Small intestine (tissue), 7 donors: ENCODE results near the gene HAP1. TPM values are rescaled to one million over a fixed set of nuclear protein-coding genes. Genes with fewer than 3 reads are reported as not detected.
A peak's percentile ranks its signal among the peaks of the same experiment; 100 is the strongest.

Source experiments
- DNase-seq, 2 donors: peaks; one replicate each; pipeline versions ENCODE4 v3.0.0 to v3.0.0-alpha.2; 2013
- FAIRE-seq: peaks from 2 replicates; lab custom pipeline; 2012; peaks lifted over from hg19 to GRCh38; lab: Jason Lieb, UNC
- H3K27ac ChIP-seq, 3 donors: one replicate each; pipeline ENCODE4 v1.5.1; 2013; ENCODE audit warnings: low read length in 2 of 3, mild to moderate bottlenecking in 2 of 3, control low read depth in 1 of 3, inconsistent platforms in 1 of 3, low read depth in 1 of 3, moderate library complexity in 1 of 3
- H3K27me3 ChIP-seq, 3 donors: one replicate each; pipeline ENCODE4 v1.6.1; 2013; ENCODE audit warnings: low read length in 3 of 3, inconsistent platforms in 1 of 3; ENCODE audit not compliant: control insufficient read depth in 3 of 3, insufficient read depth in 3 of 3
- H3K36me3 ChIP-seq, 3 donors: one replicate each; pipeline ENCODE4 v1.6.1; 2013; ENCODE audit warnings: low read length in 3 of 3, inconsistent platforms in 1 of 3, low read depth in 1 of 3, mild to moderate bottlenecking in 1 of 3, moderate library complexity in 1 of 3; ENCODE audit not compliant: control insufficient read depth in 3 of 3, insufficient read depth in 2 of 3
- H3K4me1 ChIP-seq, 3 donors: one replicate each; pipeline ENCODE4 v1.6.1; 2013; ENCODE audit warnings: low read length in 2 of 3, inconsistent platforms in 1 of 3, low read depth in 1 of 3, mild to moderate bottlenecking in 1 of 3, moderate library complexity in 1 of 3; ENCODE audit not compliant: control insufficient read depth in 3 of 3, insufficient read depth in 2 of 3
- H3K4me3 ChIP-seq, 3 donors: one replicate each; pipeline ENCODE4 v1.5.1; 2013; ENCODE audit warnings: low read length in 3 of 3, control low read depth in 1 of 3, inconsistent platforms in 1 of 3, low read depth in 1 of 3, mild to moderate bottlenecking in 1 of 3, moderate library complexity in 1 of 3
- H3K9me3 ChIP-seq, 2 donors: one replicate each; pipeline ENCODE4 v1.6.1; 2013; ENCODE audit warnings: low read depth in 1 of 2, low read length in 1 of 2; ENCODE audit not compliant: control insufficient read depth in 2 of 2, insufficient read depth in 1 of 2
- WGBS, 3 donors: extraction: QIAGEN DNeasy Blood & Tissue Kit; methylation state at CpG; one replicate each; pipeline ENCODE4 v1.1.7; 2013; 5-methylcytosine and 5-hydroxymethylcytosine counted together
- polyA plus RNA-seq, 4 donors: library from polyadenylated mRNA; stranded (reverse) in 3 of 4; unstranded in 1 of 4; fragments of 200-250 nt in 3 of 4; fragments of 120-200 nt in 1 of 4; gene quantifications; one replicate each; pipeline versions ENCODE4 v1.2.1 to v1.2.3, GENCODE V29; 2013
- donor health status: healthy with polysubstance abuse.
- donor health status: control.
- donor health status: control.
- donor health status: Bipolar disorder and iron deficiency.
- donor health status: healthy.

The HAP1 gene
- polyA plus RNA-seq, 4 donors, result 0.21 to 0.40 (median 0.25) TPM

- peaks cover 12 to 42% (median 22%) of the 10 kb centered on the region in 3 donors for H3K36me3 ChIP-seq
- H3K4me3 ChIP-seq, result no peak overlapping the region
- H3K27me3 ChIP-seq, result no peaks in the 10 kb centered on the region
- H3K4me1 ChIP-seq, result peaks cover 0 to 9% (median 2%) of the 10 kb centered on the region in 3 donors
- H3K9me3 ChIP-seq, result no peaks in the 10 kb centered on the region
- 78 to 85% (median 81%) methylated on average over 7 of the region's 7 CpGs for WGBS, 3 donors
- H3K27ac ChIP-seq, result no peak overlapping the region
- DNase-seq (no peak), FAIRE-seq (no peak)
Observed at GRCh38 chr17:41695134-41695661, 39.2 kb downstream of the HAP1 start.

- H3K4me1 ChIP-seq, result peaks cover 0 to 13% (median 2%) of the 10 kb centered on the region in 3 donors
- H3K4me3 ChIP-seq, result no peak overlapping the region
- FAIRE-seq (no peak), DNase-seq (no peak)
- no peaks in the 10 kb centered on the region for H3K9me3 ChIP-seq
- 84 to 88% (median 86%) methylated on average over 11 of the region's 11 CpGs for WGBS, 3 donors
- peaks cover 17 to 50% (median 30%) of the 10 kb centered on the region in 3 donors for H3K36me3 ChIP-seq
- H3K27me3 ChIP-seq, result no peaks in the 10 kb centered on the region
- H3K27ac ChIP-seq, result peak overlapping the region in 1 of 3 donors; percentile 13
Observed at GRCh38 chr17:41692722-41693521, 41.5 kb downstream of the HAP1 start.

- Histone ChIP-seq H3K27me3 (no peaks in the 10 kb centered on the region), H3K36me3 (peaks cover 17 to 50% (median 30%) of the 10 kb centered on the region in 3 donors), H3K9me3 (peaks cover 0 to 3% of the 10 kb centered on the region in 2 donors), H3K4me3 (no peak overlapping the region), H3K27ac (peak overlapping the region in 1 of 3 donors; percentile 7), H3K4me1 (peaks cover 0 to 14% (median 2%) of the 10 kb centered on the region in 3 donors)
- DNase-seq (no peak), FAIRE-seq (no peak)
- WGBS, 3 donors, result 69 to 76% (median 73%) methylated on average over 10 of the region's 10 CpGs
Observed at GRCh38 chr17:41691031-41691777, 43.2 kb downstream of the HAP1 start.

GRCh38 chr17:41690497-41690896 lies 43.9 kb downstream of the HAP1 start:
- peak overlapping the region in 2 of 3 donors; percentile 7 to 98 for H3K27ac ChIP-seq
- WGBS, 3 donors, result 53 to 69% (median 63%) methylated on average over 2 of the region's 2 CpGs
- no peaks in the 10 kb centered on the region for H3K27me3 ChIP-seq
- H3K9me3 ChIP-seq, result peaks cover 0 to 8% of the 10 kb centered on the region in 2 donors
- DNase-seq (no peak), FAIRE-seq (no peak)
- no peak overlapping the region for H3K4me3 ChIP-seq
- peaks cover 17 to 49% (median 30%) of the 10 kb centered on the region in 3 donors for H3K36me3 ChIP-seq
- peaks cover 0 to 14% (median 0%) of the 10 kb centered on the region in 3 donors for H3K4me1 ChIP-seq

GRCh38 chr17:41689497-41690299 lies 44.7 kb downstream of the HAP1 start:
- WGBS, 3 donors, result 1% methylated on average over 27 of the region's 27 CpGs
- FAIRE-seq (no peak), DNase-seq (peak; percentile 58 to 71)
- Histone ChIP-seq H3K27me3 (no peaks in the 10 kb centered on the region), H3K9me3 (peaks cover 0 to 8% of the 10 kb centered on the region in 2 donors), H3K27ac (peak overlapping the region; percentile 98 to 100 (median 99)), H3K4me1 (peaks cover 0 to 14% (median 0%) of the 10 kb centered on the region in 3 donors), H3K36me3 (peaks cover 13 to 41% (median 30%) of the 10 kb centered on the region in 3 donors), H3K4me3 (peak overlapping the region; percentile 77 to 84 (median 78))

- WGBS, 3 donors, result 0 to 1% (median 1%) methylated on average over 62 to 81 of the region's 81 CpGs
- Histone ChIP-seq H3K4me3 (peak within 1 kb of the TSS; percentile 77 to 84 (median 78)), H3K4me1 (peaks cover 0 to 14% (median 0%) of the 10 kb centered on the region in 3 donors), H3K27me3 (no peaks in the 10 kb centered on the region), H3K9me3 (peaks cover 0 to 8% of the 10 kb centered on the region in 2 donors), H3K36me3 (peaks cover 13 to 34% (median 30%) of the 10 kb centered on the region in 3 donors), H3K27ac (peak within 1 kb of the TSS; percentile 98 to 100 (median 99))
- DNase-seq (peak; percentile 100), FAIRE-seq (no peak)
Observed at GRCh38 chr17:41688641-41689496, 45.6 kb downstream of the HAP1 start, which contains the start of gene EIF1. Gene EIF1 (plus strand): TSS chr17:41688885. CDS start chr17:41689039, 154 bp downstream.
